Measurements from ENCODE around the gene BGLAP. TPM values are rescaled to one million over a fixed set of nuclear protein-coding genes. Genes with fewer than 3 reads are reported as not detected.

The BGLAP gene
- total and polyA plus RNA-seq, 2 of the 13 experiments (the other 11 are each of a cell fraction or from before 2014, with no cell fraction given): 0.62 to 1.6 TPM

DNA sequence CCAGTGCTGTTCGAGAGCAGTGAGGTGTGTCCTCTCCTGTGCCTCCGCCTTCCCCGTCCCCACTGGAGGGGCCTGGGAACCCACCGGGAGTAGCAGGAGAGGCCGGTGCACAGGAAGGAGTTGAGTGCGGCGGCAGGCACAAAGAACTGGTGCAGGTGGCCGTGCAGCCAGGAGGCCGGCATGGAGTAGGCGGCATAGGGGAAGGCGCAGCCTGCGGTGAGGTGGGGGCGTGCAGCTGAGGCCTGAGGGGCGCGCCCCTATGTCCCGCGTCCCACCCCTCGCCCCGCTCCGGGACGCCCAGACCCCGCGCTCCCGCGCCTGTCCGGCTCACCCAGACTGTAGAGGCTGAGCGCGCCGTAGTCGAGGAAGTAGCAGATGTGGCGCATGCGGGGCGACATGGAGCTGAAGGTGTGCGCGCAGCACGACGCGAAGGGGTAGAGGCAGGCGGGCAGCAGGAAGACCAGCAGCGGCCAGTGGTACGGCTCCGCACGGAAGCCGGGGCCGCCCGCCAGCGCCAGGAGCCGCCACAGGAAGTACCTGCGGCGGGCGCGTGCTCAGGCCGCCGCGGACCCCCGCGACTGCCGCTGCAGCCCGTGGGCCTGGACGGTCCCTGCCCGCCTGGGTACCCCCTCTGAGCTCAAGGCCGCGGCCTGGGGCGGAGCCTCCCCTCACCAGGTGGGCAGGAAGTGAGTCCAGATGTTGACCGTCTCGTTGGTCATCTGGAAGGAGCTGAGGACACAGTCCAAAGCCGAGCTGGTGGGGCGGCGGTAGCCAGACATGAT lies 3.7 kb downstream of the BGLAP start (continued):
- TF ChIP-seq, protein P1, sequence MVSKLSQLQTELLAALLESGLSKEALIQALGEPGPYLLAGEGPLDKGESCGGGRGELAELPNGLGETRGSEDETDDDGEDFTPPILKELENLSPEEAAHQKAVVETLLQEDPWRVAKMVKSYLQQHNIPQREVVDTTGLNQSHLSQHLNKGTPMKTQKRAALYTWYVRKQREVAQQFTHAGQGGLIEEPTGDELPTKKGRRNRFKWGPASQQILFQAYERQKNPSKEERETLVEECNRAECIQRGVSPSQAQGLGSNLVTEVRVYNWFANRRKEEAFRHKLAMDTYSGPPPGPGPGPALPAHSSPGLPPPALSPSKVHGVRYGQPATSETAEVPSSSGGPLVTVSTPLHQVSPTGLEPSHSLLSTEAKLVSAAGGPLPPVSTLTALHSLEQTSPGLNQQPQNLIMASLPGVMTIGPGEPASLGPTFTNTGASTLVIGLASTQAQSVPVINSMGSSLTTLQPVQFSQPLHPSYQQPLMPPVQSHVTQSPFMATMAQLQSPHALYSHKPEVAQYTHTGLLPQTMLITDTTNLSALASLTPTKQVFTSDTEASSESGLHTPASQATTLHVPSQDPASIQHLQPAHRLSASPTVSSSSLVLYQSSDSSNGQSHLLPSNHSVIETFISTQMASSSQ (IDR thresholded peaks at IDR 0.05; ENCODE audit: low read depth): no peak
- TF ChIP-seq, protein P1 (CRISPR knock-in tag; IDR thresholded peaks at IDR 0.05; ENCODE audit: borderline replicate concordance): no peak
- TF ChIP-seq ZNF607 (CRISPR knock-in tag; IDR thresholded peaks at IDR 0.05; ENCODE audit: borderline replicate concordance): peak; percentile 73; the same call in 1 of the 2 replicates
- no peak for TF ChIP-seq PPARG (CRISPR knock-in tag; conservative IDR thresholded peaks at IDR 0.05)
- TF ChIP-seq, protein P2, sequence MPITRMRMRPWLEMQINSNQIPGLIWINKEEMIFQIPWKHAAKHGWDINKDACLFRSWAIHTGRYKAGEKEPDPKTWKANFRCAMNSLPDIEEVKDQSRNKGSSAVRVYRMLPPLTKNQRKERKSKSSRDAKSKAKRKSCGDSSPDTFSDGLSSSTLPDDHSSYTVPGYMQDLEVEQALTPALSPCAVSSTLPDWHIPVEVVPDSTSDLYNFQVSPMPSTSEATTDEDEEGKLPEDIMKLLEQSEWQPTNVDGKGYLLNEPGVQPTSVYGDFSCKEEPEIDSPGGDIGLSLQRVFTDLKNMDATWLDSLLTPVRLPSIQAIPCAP (CRISPR knock-in tag; IDR thresholded peaks at IDR 0.05; ENCODE audit: low read depth): 0 out of 2 replicates have a peak, but pooled peaks have one; percentile 61
- 0 out of 2 replicates have a peak, but pooled peaks have one; percentile 49 for TF ChIP-seq ZNF235 (CRISPR knock-in tag; IDR thresholded peaks at IDR 0.05; ENCODE audit: borderline replicate concordance)
- TF ChIP-seq, protein P3, sequence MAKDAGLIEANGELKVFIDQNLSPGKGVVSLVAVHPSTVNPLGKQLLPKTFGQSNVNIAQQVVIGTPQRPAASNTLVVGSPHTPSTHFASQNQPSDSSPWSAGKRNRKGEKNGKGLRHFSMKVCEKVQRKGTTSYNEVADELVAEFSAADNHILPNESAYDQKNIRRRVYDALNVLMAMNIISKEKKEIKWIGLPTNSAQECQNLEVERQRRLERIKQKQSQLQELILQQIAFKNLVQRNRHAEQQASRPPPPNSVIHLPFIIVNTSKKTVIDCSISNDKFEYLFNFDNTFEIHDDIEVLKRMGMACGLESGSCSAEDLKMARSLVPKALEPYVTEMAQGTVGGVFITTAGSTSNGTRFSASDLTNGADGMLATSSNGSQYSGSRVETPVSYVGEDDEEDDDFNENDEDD (CRISPR knock-in tag; IDR thresholded peaks at IDR 0.05; ENCODE audit: borderline replicate concordance): peak; percentile 47; the same call in 1 of the 2 replicates
- TF ChIP-seq ATAD3A (CRISPR knock-in tag; IDR thresholded peaks at IDR 0.05): no peak
- TF ChIP-seq BORCS8-MEF2B (CRISPR knock-in tag; IDR thresholded peaks at IDR 0.05): no peak
- TF ChIP-seq EEA1 (CRISPR knock-in tag; IDR thresholded peaks at IDR 0.05; ENCODE audit: borderline replicate concordance): peak; percentile 87; the same call in 1 of the 2 replicates
- TF ChIP-seq KLF15 (CRISPR knock-in tag; IDR thresholded peaks at IDR 0.05; ENCODE audit: borderline replicate concordance): no peak
- TF ChIP-seq, protein P4, sequence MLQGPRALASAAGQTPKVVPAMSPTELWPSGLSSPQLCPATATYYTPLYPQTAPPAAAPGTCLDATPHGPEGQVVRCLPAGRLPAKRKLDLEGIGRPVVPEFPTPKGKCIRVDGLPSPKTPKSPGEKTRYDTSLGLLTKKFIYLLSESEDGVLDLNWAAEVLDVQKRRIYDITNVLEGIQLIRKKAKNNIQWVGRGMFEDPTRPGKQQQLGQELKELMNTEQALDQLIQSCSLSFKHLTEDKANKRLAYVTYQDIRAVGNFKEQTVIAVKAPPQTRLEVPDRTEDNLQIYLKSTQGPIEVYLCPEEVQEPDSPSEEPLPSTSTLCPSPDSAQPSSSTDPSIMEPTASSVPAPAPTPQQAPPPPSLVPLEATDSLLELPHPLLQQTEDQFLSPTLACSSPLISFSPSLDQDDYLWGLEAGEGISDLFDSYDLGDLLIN (CRISPR knock-in tag; IDR thresholded peaks at IDR 0.05; ENCODE audit: borderline replicate concordance): no peak
- no peak for TF ChIP-seq PHF5A (CRISPR knock-in tag; IDR thresholded peaks at IDR 0.05; ENCODE audit: low read depth, unreplicated experiment)
- peak; percentile 65; the same call in 1 of the 2 replicates for TF ChIP-seq ATF7-NPFF (CRISPR knock-in tag; IDR thresholded peaks at IDR 0.05; ENCODE audit: low read depth)
- TF ChIP-seq, protein P5, sequence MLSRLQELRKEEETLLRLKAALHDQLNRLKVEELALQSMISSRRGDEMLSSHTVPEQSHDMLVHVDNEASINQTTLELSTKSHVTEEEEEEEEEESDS (CRISPR knock-in tag; IDR thresholded peaks at IDR 0.05; ENCODE audit: borderline replicate concordance): no peak
- 0 out of 2 replicates have a peak, but pooled peaks have one; percentile 27 for TF ChIP-seq ZBTB20 (CRISPR knock-in tag; IDR thresholded peaks at IDR 0.05; ENCODE audit: borderline replicate concordance, low read depth)
- TF ChIP-seq, protein P6, sequence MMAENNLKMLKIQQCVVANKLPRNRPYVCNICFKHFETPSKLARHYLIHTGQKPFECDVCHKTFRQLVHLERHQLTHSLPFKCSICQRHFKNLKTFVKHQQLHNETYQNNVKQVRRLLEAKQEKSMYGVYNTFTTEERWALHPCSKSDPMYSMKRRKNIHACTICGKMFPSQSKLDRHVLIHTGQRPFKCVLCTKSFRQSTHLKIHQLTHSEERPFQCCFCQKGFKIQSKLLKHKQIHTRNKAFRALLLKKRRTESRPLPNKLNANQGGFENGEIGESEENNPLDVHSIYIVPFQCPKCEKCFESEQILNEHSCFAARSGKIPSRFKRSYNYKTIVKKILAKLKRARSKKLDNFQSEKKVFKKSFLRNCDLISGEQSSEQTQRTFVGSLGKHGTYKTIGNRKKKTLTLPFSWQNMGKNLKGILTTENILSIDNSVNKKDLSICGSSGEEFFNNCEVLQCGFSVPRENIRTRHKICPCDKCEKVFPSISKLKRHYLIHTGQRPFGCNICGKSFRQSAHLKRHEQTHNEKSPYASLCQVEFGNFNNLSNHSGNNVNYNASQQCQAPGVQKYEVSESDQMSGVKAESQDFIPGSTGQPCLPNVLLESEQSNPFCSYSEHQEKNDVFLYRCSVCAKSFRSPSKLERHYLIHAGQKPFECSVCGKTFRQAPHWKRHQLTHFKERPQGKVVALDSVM (CRISPR knock-in tag; IDR thresholded peaks at IDR 0.05): no peak
- peak; percentile 53 for TF ChIP-seq HNRNPLL (IDR thresholded peaks at IDR 0.05; ENCODE audit: low read depth, low read length, poor library complexity, severe bottlenecking)

Measured in HepG2 (cell line).